GM12878 (cell line): ENCODE data around the gene HEMK1.

Source experiments
- CEBPB ChIP-seq, 2 experiments: fragments of 150-350 bp in 1 of 2; IDR thresholded peaks; 2 replicates each; pipeline ENCODE4 v1.6.1; 2012 to 2014; ENCODE audit warnings: low read depth in 2 of 2, low read length in 2 of 2, borderline replicate concordance in 1 of 2, inconsistent platforms in 1 of 2
- EED ChIP-seq: sonication (generic); IDR thresholded peaks from 2 replicates; pipeline ENCODE4 v1.6.1; 2016; ENCODE audit warnings: antibody characterized with exemption, low read depth
- NRF1 ChIP-seq: conservative IDR thresholded peaks from 2 replicates; pipeline ENCODE4 v1.6.1; 2011; ENCODE audit warnings: mild to moderate bottlenecking, low read depth, low read length, improper control_type of control experiment
- POLR2A ChIP-seq: IDR thresholded peaks from 2 replicates; pipeline ENCODE4 v1.6.1; 2011; ENCODE audit warnings: low read depth, mild to moderate bottlenecking, low read length
- RAD21 ChIP-seq: IDR thresholded peaks from 2 replicates; pipeline ENCODE4 v1.6.1; 2011; ENCODE audit warnings: mild to moderate bottlenecking, low read depth, low read length, moderate library complexity; ENCODE audit not compliant: insufficient read depth
- TAF1 ChIP-seq: IDR thresholded peaks from 2 replicates; pipeline ENCODE4 v1.6.1; 2011; ENCODE audit warnings: mild to moderate bottlenecking, low read depth, low read length, borderline replicate concordance
- TF ChIP-seq, protein P1 (sequence below): fragments of 450-650 bp; formaldehyde crosslinking; IDR thresholded peaks from 2 replicates; pipeline ENCODE4 v1.5.0; 2022; ENCODE audit warnings: mild to moderate bottlenecking, missing genetic modification characterization

DNA sequence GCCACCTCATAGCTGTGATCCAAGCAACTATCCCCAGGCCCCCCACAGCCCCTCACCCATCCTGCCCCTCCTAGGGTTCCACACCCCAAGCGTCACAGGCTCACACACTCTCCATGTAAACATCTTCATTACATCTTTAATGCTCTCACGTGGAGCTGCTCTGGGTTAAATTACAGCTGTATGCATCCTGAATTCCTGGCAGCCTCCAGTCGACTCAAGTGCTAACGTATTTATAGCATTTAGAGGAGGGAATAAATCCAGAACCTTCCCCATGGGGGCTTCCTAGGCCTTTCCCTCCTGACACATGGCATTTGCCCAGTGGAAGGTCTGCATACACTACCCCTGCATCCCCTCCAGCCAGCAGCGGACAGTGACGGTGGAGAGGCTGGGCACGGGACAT lies 11.4 kb upstream of the HEMK1 start:
- no peak for TF ChIP-seq TAF1
- TF ChIP-seq POLR2A: no peak
- TF ChIP-seq EED: no peak
- no peak for TF ChIP-seq RAD21
- TF ChIP-seq, protein P1, sequence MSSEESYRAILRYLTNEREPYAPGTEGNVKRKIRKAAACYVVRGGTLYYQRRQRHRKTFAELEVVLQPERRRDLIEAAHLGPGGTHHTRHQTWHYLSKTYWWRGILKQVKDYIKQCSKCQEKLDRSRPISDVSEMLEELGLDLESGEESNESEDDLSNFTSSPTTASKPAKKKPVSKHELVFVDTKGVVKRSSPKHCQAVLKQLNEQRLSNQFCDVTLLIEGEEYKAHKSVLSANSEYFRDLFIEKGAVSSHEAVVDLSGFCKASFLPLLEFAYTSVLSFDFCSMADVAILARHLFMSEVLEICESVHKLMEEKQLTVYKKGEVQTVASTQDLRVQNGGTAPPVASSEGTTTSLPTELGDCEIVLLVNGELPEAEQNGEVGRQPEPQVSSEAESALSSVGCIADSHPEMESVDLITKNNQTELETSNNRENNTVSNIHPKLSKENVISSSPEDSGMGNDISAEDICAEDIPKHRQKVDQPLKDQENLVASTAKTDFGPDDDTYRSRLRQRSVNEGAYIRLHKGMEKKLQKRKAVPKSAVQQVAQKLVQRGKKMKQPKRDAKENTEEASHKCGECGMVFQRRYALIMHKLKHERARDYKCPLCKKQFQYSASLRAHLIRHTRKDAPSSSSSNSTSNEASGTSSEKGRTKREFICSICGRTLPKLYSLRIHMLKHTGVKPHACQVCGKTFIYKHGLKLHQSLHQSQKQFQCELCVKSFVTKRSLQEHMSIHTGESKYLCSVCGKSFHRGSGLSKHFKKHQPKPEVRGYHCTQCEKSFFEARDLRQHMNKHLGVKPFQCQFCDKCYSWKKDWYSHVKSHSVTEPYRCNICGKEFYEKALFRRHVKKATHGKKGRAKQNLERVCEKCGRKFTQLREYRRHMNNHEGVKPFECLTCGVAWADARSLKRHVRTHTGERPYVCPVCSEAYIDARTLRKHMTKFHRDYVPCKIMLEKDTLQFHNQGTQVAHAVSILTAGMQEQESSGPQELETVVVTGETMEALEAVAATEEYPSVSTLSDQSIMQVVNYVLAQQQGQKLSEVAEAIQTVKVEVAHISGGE (CRISPR knock-in tag): no peak
- no peak for TF ChIP-seq NRF1
- no peak for TF ChIP-seq CEBPB (IDR thresholded peaks at IDR 0.05; ENCODE audit: borderline replicate concordance in 1 of 2, low read depth in 2 of 2, low read length in 2 of 2)
